Activated CD4-positive, alpha-beta T cell treated with anti-CD3 and anti-CD28 coated beads, Interleukin-2, amount 50 U/mL, for 1 hour (primary cell): ENCODE results near the gene CLCA4.

ENCODE experiments used
- DNase-seq: peaks from one replicate; pipeline ENCODE4 v3.0.0-alpha.2; 2020

Gene CLCA4

GRCh38 chr1:86621286-86621685, 74.4 kb downstream of the CLCA4 start:
- DNase-seq = no peak
